CD4-positive, alpha-beta T cell (primary cell): Measurements from ENCODE around the gene LGR6. TPM values are rescaled to one million over a fixed set of nuclear protein-coding genes. Genes with fewer than 3 reads are reported as not detected.

Experiments
- ATAC-seq: fragments of 200-7000 bp; cut with Tn5 transposase; one replicate; pipeline ENCODE4 v1.10.0; 2022; ENCODE audit warnings: mild to moderate bottlenecking; ENCODE audit not compliant: poor library complexity
- CTCF ChIA-PET: fragments of 350-600 bp; sonication (Branson Sonifier 250); formaldehyde crosslinking; loops from one replicate; lab custom pipeline; 2021; ENCODE audit warnings: antibody characterized with exemption, inconsistent platforms; lab: Charles Lee
- POLR2A ChIA-PET: fragments of 350-600 bp; sonication (Branson Sonifier 250); formaldehyde crosslinking; loops from one replicate; lab custom pipeline; 2021; ENCODE audit warnings: antibody characterized with exemption, inconsistent platforms; lab: Charles Lee
- DNase-seq, 14 experiments: peaks; one replicate each; pipeline ENCODE4 v3.0.0-alpha.2; 2013 to 2020; ENCODE audit warnings: mixed read lengths in 2 of 14
- H3K27ac ChIP-seq, 2 donors: one replicate each; pipeline versions ENCODE4 v1.5.1 to v1.7.0; 2013; ENCODE audit warnings: low read length in 2 of 2, low read depth in 1 of 2, mild to moderate bottlenecking in 1 of 2
- H3K27me3 ChIP-seq, 2 experiments: 1 replicate in 1 of 2; 2 replicates in 1 of 2; pipeline versions ENCODE4 v1.6.1 to v1.7.0; 2013; ENCODE audit warnings: low read length in 2 of 2, control low read depth in 1 of 2, mild to moderate bottlenecking in 1 of 2, moderate library complexity in 1 of 2; ENCODE audit not compliant: insufficient read depth in 2 of 2, control insufficient read depth in 1 of 2
- H3K36me3 ChIP-seq: one replicate; pipeline ENCODE4 v1.6.1; 2013; ENCODE audit warnings: low read length, control low read depth; ENCODE audit not compliant: insufficient read depth
- H3K4me1 ChIP-seq: one replicate; pipeline ENCODE4 v1.6.1; 2013; ENCODE audit warnings: low read length, control low read depth; ENCODE audit not compliant: insufficient read depth
- H3K4me3 ChIP-seq: one replicate; pipeline ENCODE4 v1.5.1; 2013; ENCODE audit warnings: mild to moderate bottlenecking, low read length, moderate library complexity
- H3K9me3 ChIP-seq, 2 experiments: 1 replicate in 1 of 2; 2 replicates in 1 of 2; pipeline versions ENCODE4 v1.6.1 to v1.7.0; 2013; ENCODE audit warnings: low read length in 2 of 2, mild to moderate bottlenecking in 2 of 2, control low read depth in 1 of 2, moderate library complexity in 1 of 2; ENCODE audit not compliant: control insufficient read depth in 1 of 2, insufficient read depth in 1 of 2
- H3K27ac Mint-ChIP-seq: one replicate; pipeline ENCODE4 v1.8.0; 2020; ENCODE audit warnings: mixed read lengths
- H3K27me3 Mint-ChIP-seq: one replicate; pipeline ENCODE4 v1.8.0; 2021; ENCODE audit warnings: mixed read lengths
- H3K36me3 Mint-ChIP-seq: one replicate; pipeline ENCODE4 v1.8.0; 2021; ENCODE audit warnings: low read depth, mixed read lengths
- H3K4me1 Mint-ChIP-seq: one replicate; pipeline ENCODE4 v1.8.0; 2021; ENCODE audit warnings: low read depth, mixed read lengths
- H3K4me3 Mint-ChIP-seq: one replicate; pipeline ENCODE4 v1.8.0; 2020; ENCODE audit warnings: mild to moderate bottlenecking, mixed read lengths
- H3K9me3 Mint-ChIP-seq: one replicate; pipeline ENCODE4 v1.8.0; 2020; ENCODE audit warnings: mixed read lengths
- intact Hi-C, 2 experiments: fragments of 100-400 bp; cut with DNase I in 1 of 2; cut with micrococcal nuclease in 1 of 2; formaldehyde crosslinking; loops; one replicate each; pipeline versions ENCODE4 v1.15.1 to v1.9.0; 2023 to 2025; cut with DNase I, micrococcal nuclease
- total RNA-seq, 174 experiments: library from RNA in 2 of 174; stranded (reverse) in 2 of 174; gene quantifications; one replicate each; pipeline ENCODE4 v1.2.3 and lab custom pipeline; 2021 to 2026
- TF ChIP-seq, protein P1 (sequence below): fragments of 200-600 bp; IDR thresholded peaks from one replicate; pipeline ENCODE4 v1.8.0; 2022; ENCODE audit warnings: antibody characterized with exemption, mild to moderate bottlenecking

Gene LGR6
- total RNA-seq, 2 experiments from 2014 or later, result 0.19 to 0.45 TPM

DNA sequence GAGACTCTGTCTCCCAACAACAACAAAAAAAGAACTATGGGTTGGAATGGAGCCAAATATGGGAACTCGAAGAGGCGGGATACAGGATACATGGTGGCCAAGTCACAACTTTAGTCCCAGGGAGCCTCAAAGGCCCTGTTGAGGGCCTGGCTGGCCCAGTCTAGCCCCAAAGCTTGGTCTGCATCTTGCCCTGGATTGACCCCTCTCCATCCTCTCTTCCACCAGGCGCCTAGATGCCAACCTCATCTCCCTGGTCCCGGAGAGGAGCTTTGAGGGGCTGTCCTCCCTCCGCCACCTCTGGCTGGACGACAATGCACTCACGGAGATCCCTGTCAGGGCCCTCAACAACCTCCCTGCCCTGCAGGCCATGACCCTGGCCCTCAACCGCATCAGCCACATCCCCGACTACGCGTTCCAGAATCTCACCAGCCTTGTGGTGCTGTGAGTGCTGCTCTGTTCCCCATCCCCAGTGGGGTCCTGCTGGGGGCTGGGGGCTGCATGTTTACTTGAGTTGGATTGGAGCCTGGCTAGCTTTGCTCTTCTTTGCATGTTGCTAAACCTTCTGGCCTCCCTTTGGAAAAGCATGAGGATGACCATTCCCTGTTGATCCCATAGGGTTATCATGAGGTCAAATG, 82.6 kb downstream of the LGR6 start:
- no peak for ATAC-seq
- ChIA-PET POLR2A (no interaction called here), CTCF (no interaction called here)
- H3K36me3 Mint-ChIP-seq, result no peaks in the 10 kb centered on the region
- H3K9me3 Mint-ChIP-seq, result no peaks in the 10 kb centered on the region
- Histone ChIP-seq H3K4me3 (no peak overlapping the region), H3K36me3 (no peaks in the 10 kb centered on the region), H3K27me3 (no peaks in the 10 kb centered on the region), H3K4me1 (no peaks in the 10 kb centered on the region), H3K9me3 (no peaks in the 10 kb centered on the region), H3K27ac (no peak overlapping the region)
- no peak overlapping the region for H3K4me3 Mint-ChIP-seq
- H3K27ac Mint-ChIP-seq, result no peak overlapping the region
- TF ChIP-seq, protein P1, sequence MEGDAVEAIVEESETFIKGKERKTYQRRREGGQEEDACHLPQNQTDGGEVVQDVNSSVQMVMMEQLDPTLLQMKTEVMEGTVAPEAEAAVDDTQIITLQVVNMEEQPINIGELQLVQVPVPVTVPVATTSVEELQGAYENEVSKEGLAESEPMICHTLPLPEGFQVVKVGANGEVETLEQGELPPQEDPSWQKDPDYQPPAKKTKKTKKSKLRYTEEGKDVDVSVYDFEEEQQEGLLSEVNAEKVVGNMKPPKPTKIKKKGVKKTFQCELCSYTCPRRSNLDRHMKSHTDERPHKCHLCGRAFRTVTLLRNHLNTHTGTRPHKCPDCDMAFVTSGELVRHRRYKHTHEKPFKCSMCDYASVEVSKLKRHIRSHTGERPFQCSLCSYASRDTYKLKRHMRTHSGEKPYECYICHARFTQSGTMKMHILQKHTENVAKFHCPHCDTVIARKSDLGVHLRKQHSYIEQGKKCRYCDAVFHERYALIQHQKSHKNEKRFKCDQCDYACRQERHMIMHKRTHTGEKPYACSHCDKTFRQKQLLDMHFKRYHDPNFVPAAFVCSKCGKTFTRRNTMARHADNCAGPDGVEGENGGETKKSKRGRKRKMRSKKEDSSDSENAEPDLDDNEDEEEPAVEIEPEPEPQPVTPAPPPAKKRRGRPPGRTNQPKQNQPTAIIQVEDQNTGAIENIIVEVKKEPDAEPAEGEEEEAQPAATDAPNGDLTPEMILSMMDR, result no peak
- H3K4me1 Mint-ChIP-seq, result no peaks in the 10 kb centered on the region
- no peak for DNase-seq
- H3K27me3 Mint-ChIP-seq, result peaks cover 21% of the 10 kb centered on the region
- intact Hi-C loops, result no loop called here

DNA sequence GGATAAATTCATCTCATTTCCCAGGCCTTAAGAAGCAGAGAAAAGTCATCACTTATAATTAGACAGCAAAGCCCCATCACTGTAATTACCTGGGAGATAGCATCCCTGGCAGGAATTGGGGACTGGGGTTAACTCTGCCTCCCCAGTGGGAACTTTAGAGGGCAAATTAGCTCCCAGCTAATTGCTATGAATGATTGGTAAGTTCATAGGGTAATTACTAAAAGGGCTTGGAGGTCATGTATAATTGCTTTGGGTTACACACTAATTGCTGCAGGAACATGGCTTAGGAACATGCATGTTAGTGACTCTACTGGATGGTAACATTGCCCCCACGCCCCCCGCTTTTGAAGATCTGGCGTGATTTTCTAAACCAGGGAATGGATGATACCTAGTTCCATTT, 83.3 kb downstream of the LGR6 start:
- Mint-ChIP-seq H3K9me3 (no peaks in the 10 kb centered on the region), H3K4me1 (no peaks in the 10 kb centered on the region), H3K27me3 (peaks cover 19% of the 10 kb centered on the region), H3K4me3 (no peak overlapping the region), H3K27ac (no peak overlapping the region), H3K36me3 (no peaks in the 10 kb centered on the region)
- POLR2A ChIA-PET, result no interaction called here
- CTCF ChIA-PET, result no interaction called here
- DNase-seq (no peak), ATAC-seq (no peak)
- TF ChIP-seq, protein P1, result no peak
- intact Hi-C loops, result no loop called here
- H3K4me1 ChIP-seq, result no peaks in the 10 kb centered on the region
- no peak overlapping the region for H3K4me3 ChIP-seq
- H3K27ac ChIP-seq, result no peak overlapping the region
- H3K36me3 ChIP-seq, result no peaks in the 10 kb centered on the region
- H3K27me3 ChIP-seq, result no peaks in the 10 kb centered on the region
- H3K9me3 ChIP-seq, result no peaks in the 10 kb centered on the region

DNA sequence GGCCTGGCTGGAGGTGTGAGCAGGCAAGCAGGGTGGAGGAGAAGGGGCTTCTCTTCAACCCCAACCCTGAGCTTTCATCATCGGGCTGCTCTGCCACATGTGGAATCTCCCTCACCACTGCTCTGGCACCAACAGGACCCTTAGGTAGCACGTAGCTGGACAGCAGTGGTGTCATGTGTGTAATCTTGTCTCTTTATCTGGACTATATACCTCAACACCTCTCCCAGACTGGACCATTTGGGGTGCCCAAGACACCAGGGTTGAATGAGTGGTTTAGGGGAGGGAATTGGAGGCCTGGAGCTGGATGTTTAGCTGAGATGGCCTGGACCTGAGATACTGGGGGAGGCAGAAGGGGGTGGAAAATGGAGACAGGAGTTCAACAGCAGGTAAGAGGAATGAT, 85.2 kb downstream of the LGR6 start:
- H3K4me1 Mint-ChIP-seq, result peaks cover 16% of the 10 kb centered on the region
- no peak for ATAC-seq
- H3K4me3 Mint-ChIP-seq, result no peak overlapping the region
- DNase-seq, result no peak
- TF ChIP-seq, protein P1, result no peak
- intact Hi-C loops, result no loop called here
- H3K4me3 ChIP-seq, result no peak overlapping the region
- no peaks in the 10 kb centered on the region for H3K36me3 Mint-ChIP-seq
- peaks cover 8% of the 10 kb centered on the region for H3K4me1 ChIP-seq
- ChIA-PET CTCF (no interaction called here), POLR2A (no interaction called here)
- H3K36me3 ChIP-seq, result no peaks in the 10 kb centered on the region
- peaks cover 8% of the 10 kb centered on the region for H3K27me3 Mint-ChIP-seq
- no peaks in the 10 kb centered on the region for H3K9me3 Mint-ChIP-seq
- H3K27me3 ChIP-seq, result no peaks in the 10 kb centered on the region
- H3K27ac ChIP-seq, result no peak overlapping the region
- no peak overlapping the region for H3K27ac Mint-ChIP-seq
- H3K9me3 ChIP-seq, result no peaks in the 10 kb centered on the region
